H9 (cell line): ENCODE data around the gene SMIM9. TPM values are rescaled to one million over a fixed set of nuclear protein-coding genes. Genes with fewer than 3 reads are reported as not detected.

Source experiments
- DNase-seq: peaks from one replicate; pipeline ENCODE4 v3.0.0-alpha.2; 2017
- H2AFZ ChIP-seq: one replicate; pipeline ENCODE4 v1.6.1; 2013; ENCODE audit warnings: mild to moderate bottlenecking, low read length, control low read depth, moderate library complexity
- H2AK5ac ChIP-seq: 2 replicates; pipeline ENCODE4 v1.6.1; 2013; ENCODE audit warnings: low read length, control low read depth, mixed read lengths; ENCODE audit not compliant: insufficient read length
- H2BK120ac ChIP-seq: one replicate; pipeline ENCODE4 v1.6.1; 2013; ENCODE audit warnings: low read depth, mild to moderate bottlenecking, low read length, control low read depth, inconsistent platforms; ENCODE audit not compliant: poor library complexity, severe bottlenecking
- H2BK12ac ChIP-seq: 2 replicates; pipeline ENCODE4 v1.6.1; 2013; ENCODE audit warnings: low read length, control low read depth, mixed read lengths, low read depth; ENCODE audit not compliant: insufficient read length
- H2BK15ac ChIP-seq: 2 replicates; pipeline ENCODE4 v1.6.1; 2013; ENCODE audit warnings: low read depth, low read length, control low read depth
- H2BK20ac ChIP-seq: one replicate; pipeline ENCODE4 v1.6.1; 2013; ENCODE audit warnings: low read depth, mild to moderate bottlenecking, low read length, control low read depth, inconsistent platforms; ENCODE audit not compliant: poor library complexity, severe bottlenecking
- H2BK5ac ChIP-seq: 2 replicates; pipeline ENCODE4 v1.6.1; 2013; ENCODE audit warnings: low read length, control low read depth, mixed read lengths; ENCODE audit not compliant: insufficient read length
- H3K14ac ChIP-seq: 2 replicates; pipeline ENCODE4 v1.6.1; 2013; ENCODE audit warnings: low read length, control low read depth; ENCODE audit not compliant: insufficient read depth
- H3K18ac ChIP-seq: 2 replicates; pipeline ENCODE4 v1.6.1; 2013; ENCODE audit warnings: low read depth, mild to moderate bottlenecking, mixed read lengths, low read length, control low read depth; ENCODE audit not compliant: insufficient read length
- H3K23ac ChIP-seq: 2 replicates; pipeline ENCODE4 v1.6.1; 2013; ENCODE audit warnings: low read length, control low read depth, mixed read lengths, low read depth; ENCODE audit not compliant: insufficient read length
- H3K23me2 ChIP-seq: 2 replicates; pipeline ENCODE4 v1.6.1; 2013; ENCODE audit warnings: low read depth, mild to moderate bottlenecking, mixed read lengths, low read length, control low read depth; ENCODE audit not compliant: insufficient read length, poor library complexity, severe bottlenecking
- H3K27ac ChIP-seq: 2 replicates; pipeline ENCODE4 v1.5.1; 2013; ENCODE audit warnings: low read length, control low read depth, mixed read lengths, low read depth; ENCODE audit not compliant: insufficient read length
- H3K27me3 ChIP-seq: 2 replicates; pipeline ENCODE4 v1.6.1; 2013; ENCODE audit warnings: low read length, control low read depth, inconsistent platforms; ENCODE audit not compliant: insufficient read depth
- H3K4ac ChIP-seq: 2 replicates; pipeline ENCODE4 v1.6.1; 2013; ENCODE audit warnings: low read depth, mild to moderate bottlenecking, control low read depth, inconsistent platforms, low read length, moderate library complexity
- H3K4me1 ChIP-seq: 2 replicates; pipeline ENCODE4 v1.6.1; 2013; ENCODE audit warnings: low read length, control low read depth, inconsistent platforms; ENCODE audit not compliant: insufficient read depth
- H3K4me2 ChIP-seq: 2 replicates; pipeline ENCODE4 v1.6.1; 2013; ENCODE audit warnings: low read length, control low read depth, mixed read lengths; ENCODE audit not compliant: insufficient read length, insufficient read depth
- H3K56ac ChIP-seq: 2 replicates; pipeline ENCODE4 v1.6.1; 2013; ENCODE audit warnings: low read depth, mild to moderate bottlenecking, mixed read lengths, low read length, control low read depth; ENCODE audit not compliant: insufficient read length
- H3K79me1 ChIP-seq: 2 replicates; pipeline ENCODE4 v1.6.1; 2013; ENCODE audit warnings: low read depth, mild to moderate bottlenecking, moderate library complexity, low read length, control low read depth, inconsistent platforms; ENCODE audit not compliant: insufficient read depth, poor library complexity, severe bottlenecking
- H3K79me2 ChIP-seq: 2 replicates; pipeline ENCODE4 v1.6.1; 2013; ENCODE audit warnings: low read length, control low read depth, inconsistent platforms; ENCODE audit not compliant: insufficient read depth
- H3K9ac ChIP-seq: 2 replicates; pipeline ENCODE4 v1.6.1; 2013; ENCODE audit warnings: low read length, control low read depth, mixed read lengths; ENCODE audit not compliant: insufficient read length; ENCODE audit errors: extremely low read depth
- H3K9me3 ChIP-seq: one replicate; pipeline ENCODE4 v1.6.1; 2013; ENCODE audit warnings: low read depth, low read length, inconsistent platforms; ENCODE audit not compliant: control insufficient read depth
- H3T11ph ChIP-seq: one replicate; pipeline ENCODE4 v1.6.1; 2013; ENCODE audit warnings: mild to moderate bottlenecking, low read length, control low read depth, inconsistent platforms
- H4K20me1 ChIP-seq: one replicate; pipeline ENCODE4 v1.6.1; 2013; ENCODE audit not compliant: control insufficient read depth, insufficient read length, insufficient read depth
- H4K5ac ChIP-seq: 2 replicates; pipeline ENCODE4 v1.6.1; 2013; ENCODE audit warnings: low read depth, mild to moderate bottlenecking, mixed read lengths, low read length, control low read depth; ENCODE audit not compliant: insufficient read length
- H4K8ac ChIP-seq: replicated peaks from 2 replicates; pipeline ENCODE4 v1.6.1; 2013; ENCODE audit warnings: low read length, control low read depth, mixed read lengths, low read depth; ENCODE audit not compliant: insufficient read length
- H4K91ac ChIP-seq: 2 replicates; pipeline ENCODE4 v1.6.1; 2013; ENCODE audit warnings: low read depth, mild to moderate bottlenecking, moderate library complexity, mixed read lengths, low read length, control low read depth; ENCODE audit not compliant: insufficient read length
- H3K27ac Mint-ChIP-seq, 3 experiments: 2 replicates in 2 of 3; 3 replicates in 1 of 3; pipeline ENCODE4 v1.8.0; 2020 to 2021; ENCODE audit warnings: mixed read lengths in 3 of 3, mild to moderate bottlenecking in 1 of 3, moderate library complexity in 1 of 3
- H3K27me3 Mint-ChIP-seq: 2 replicates; pipeline ENCODE4 v1.8.0; 2021; ENCODE audit warnings: low read depth, mild to moderate bottlenecking, moderate library complexity, mixed read lengths
- H3K36me3 Mint-ChIP-seq, 3 experiments: 2 replicates in 2 of 3; 3 replicates in 1 of 3; pipeline ENCODE4 v1.8.0; 2020 to 2021; ENCODE audit warnings: low read depth in 3 of 3, mixed read lengths in 3 of 3; ENCODE audit not compliant: insufficient read depth in 1 of 3
- H3K4me1 Mint-ChIP-seq, 2 experiments: 2 replicates each; pipeline ENCODE4 v1.8.0; 2020; ENCODE audit warnings: mixed read lengths in 2 of 2
- H3K4me3 Mint-ChIP-seq, 2 experiments: 2 replicates in 1 of 2; 3 replicates in 1 of 2; pipeline ENCODE4 v1.8.0; 2020 to 2021; ENCODE audit warnings: mild to moderate bottlenecking in 2 of 2, mixed read lengths in 2 of 2, moderate library complexity in 1 of 2
- H3K9me3 Mint-ChIP-seq, 2 experiments: 2 replicates in 1 of 2; 3 replicates in 1 of 2; pipeline ENCODE4 v1.8.0; 2020; ENCODE audit warnings: mild to moderate bottlenecking in 2 of 2, mixed read lengths in 2 of 2, moderate library complexity in 1 of 2
- CTCF ChIP-seq: fragments of 200-600 bp; sonication (generic); conservative IDR thresholded peaks from 3 replicates; pipeline ENCODE4 v1.8.0; 2021; ENCODE audit warnings: antibody characterized with exemption, mild to moderate bottlenecking
- WGBS: extraction: QIAGEN DNeasy Blood & Tissue Kit; methylation state at CpG from one replicate; pipeline ENCODE4 v1.1.7; 2013; ENCODE audit warnings: missing lambda C conversion rate, low lambda C conversion rate, mixed read lengths; ENCODE audit not compliant: insufficient read length; ENCODE audit errors: extremely low coverage; 5-methylcytosine and 5-hydroxymethylcytosine counted together
- total RNA-seq: library from RNA; stranded (reverse); gene quantifications from 2 replicates; pipeline ENCODE4 v1.2.1, GENCODE V29; 2021

SMIM9 gene
- total RNA-seq, 1 experiment from 2014 or later: not detected

DNA sequence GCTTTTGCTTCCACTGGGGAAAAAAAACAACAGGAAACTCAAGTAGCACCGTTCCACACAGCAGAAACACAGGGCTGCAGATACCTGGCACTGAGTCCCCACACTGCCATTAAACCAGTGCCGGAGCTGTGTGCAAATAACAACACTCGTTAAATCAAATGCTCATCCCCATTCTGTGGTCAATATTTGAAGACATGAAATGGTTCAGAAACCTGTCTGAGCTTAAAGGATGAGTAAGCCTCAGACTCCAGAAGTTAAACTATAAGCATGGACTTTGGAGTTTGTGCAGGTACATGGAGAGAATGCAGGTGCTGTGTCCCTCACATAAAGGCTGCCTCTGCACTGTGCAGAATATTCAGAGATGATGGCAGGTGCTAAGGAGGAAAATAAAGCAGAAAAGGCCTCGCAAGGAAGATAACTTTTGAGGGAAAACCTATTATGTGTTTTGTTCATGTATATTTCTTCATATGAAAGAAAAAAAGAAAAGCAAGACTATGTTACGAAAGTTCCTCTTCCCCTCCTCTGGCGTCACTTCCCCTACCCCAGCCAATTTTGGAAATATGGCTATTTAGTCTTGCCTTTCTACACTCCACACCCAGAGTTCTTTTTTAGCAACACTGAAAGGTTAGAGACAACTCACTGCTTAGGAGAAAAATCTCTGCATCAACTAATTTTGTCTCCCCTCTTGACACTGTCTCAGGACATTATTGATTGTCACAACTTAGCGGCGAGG lies 33.8 kb downstream of the SMIM9 start:
- WGBS: no CpG with 5 or more reads among the region's 8 CpGs
- no peak for DNase-seq
- Histone ChIP-seq H3K9me3 (peaks cover 28% of the 10 kb centered on the region), H3K23me2 (peaks cover 5% of the 10 kb centered on the region), H3K4ac (no peak overlapping the region), H2BK120ac (no peak overlapping the region), H2AFZ (no peak overlapping the region), H3T11ph (no peak overlapping the region), H2BK12ac (no peak overlapping the region), H3K9ac (no peak overlapping the region), H4K91ac (no peak overlapping the region), H3K23ac (no peak overlapping the region), H3K79me2 (no peaks in the 10 kb centered on the region), H4K8ac (no peak overlapping the region), H4K20me1 (no peaks in the 10 kb centered on the region), H3K56ac (no peak overlapping the region), H4K5ac (no peak overlapping the region), H2BK5ac (no peak overlapping the region), H3K27ac (no peak overlapping the region), H2AK5ac (no peak overlapping the region), H3K18ac (no peak overlapping the region), H3K79me1 (no peaks in the 10 kb centered on the region), H2BK20ac (no peak overlapping the region), H2BK15ac (no peak overlapping the region), H3K27me3 (peaks cover 5% of the 10 kb centered on the region; the same call in 1 of the 2 replicates), H3K14ac (no peak overlapping the region), H3K4me2 (no peak overlapping the region), H3K4me1 (no peaks in the 10 kb centered on the region; the same call in 1 of the 2 replicates)
- Mint-ChIP-seq H3K4me1 (peaks cover 17 to 33% of the 10 kb centered on the region in 2 experiments), H3K27ac (no peak overlapping the region), H3K36me3 (peaks cover 0 to 3% (median 0%) of the 10 kb centered on the region in 3 experiments; a peak in 5 of 7 replicates), H3K27me3 (peaks cover 29% of the 10 kb centered on the region), H3K4me3 (no peak overlapping the region), H3K9me3 (peaks cover 66 to 75% of the 10 kb centered on the region in 2 experiments)
- no peak for TF ChIP-seq CTCF
